Dendritic cell treated with granulocyte-macrophage colony-stimulating factor and Interleukin-4, amounts not matched to agents 40 ng/mL and 50 ng/mL, for 4 days (primary cell): ENCODE measurements around the gene ARL15.
A peak's percentile ranks its signal among the peaks of the same experiment; 100 is the strongest.

Experiments
- H3K27ac Mint-ChIP-seq: one replicate; pipeline ENCODE4 v1.8.0; 2022; ENCODE audit warnings: mild to moderate bottlenecking, mixed read lengths
- H3K27me3 Mint-ChIP-seq: one replicate; pipeline ENCODE4 v1.8.0; 2022; ENCODE audit warnings: mild to moderate bottlenecking, mixed read lengths
- H3K36me3 Mint-ChIP-seq: one replicate; pipeline ENCODE4 v1.8.0; 2022; ENCODE audit warnings: low read depth, mixed read lengths
- H3K4me1 Mint-ChIP-seq: one replicate; pipeline ENCODE4 v1.8.0; 2022; ENCODE audit warnings: low read depth, mixed read lengths
- H3K4me3 Mint-ChIP-seq: one replicate; pipeline ENCODE4 v1.8.0; 2022; ENCODE audit warnings: mild to moderate bottlenecking, moderate library complexity, mixed read lengths
- H3K9me3 Mint-ChIP-seq: one replicate; pipeline ENCODE4 v1.8.0; 2022; ENCODE audit warnings: mixed read lengths
- intact Hi-C: fragments of 100-400 bp; cut with micrococcal nuclease; formaldehyde crosslinking; loops from one replicate; pipeline ENCODE4 v1.15.0; 2022

The ARL15 gene

GRCh38 chr5:54177058-54177457 is 133.3 kb downstream of the ARL15 start:
- intact Hi-C loops: no loop called here
- Mint-ChIP-seq H3K4me1 (peaks cover 19% of the 10 kb centered on the region), H3K36me3 (no peaks in the 10 kb centered on the region), H3K9me3 (no peaks in the 10 kb centered on the region), H3K4me3 (no peak overlapping the region), H3K27ac (no peak overlapping the region), H3K27me3 (no peaks in the 10 kb centered on the region)

GRCh38 chr5:54176066-54176830 is 134.1 kb downstream of the ARL15 start:
- no peaks in the 10 kb centered on the region for H3K27me3 Mint-ChIP-seq
- intact Hi-C loops: no loop called here
- H3K36me3 Mint-ChIP-seq: no peaks in the 10 kb centered on the region

GRCh38 chr5:54173251-54173650 is 137.1 kb downstream of the ARL15 start:
- intact Hi-C loops: no loop called here
- H3K27ac Mint-ChIP-seq: no peak overlapping the region
- no peaks in the 10 kb centered on the region for H3K27me3 Mint-ChIP-seq
- H3K9me3 Mint-ChIP-seq: no peaks in the 10 kb centered on the region
- peaks cover 12% of the 10 kb centered on the region for H3K36me3 Mint-ChIP-seq
- no peak overlapping the region for H3K4me3 Mint-ChIP-seq
- peaks cover 19% of the 10 kb centered on the region for H3K4me1 Mint-ChIP-seq

More at GRCh38 chr5:54176066-54176830, 134.1 kb downstream of the ARL15 start:
- no peaks in the 10 kb centered on the region for H3K9me3 Mint-ChIP-seq
- peaks cover 19% of the 10 kb centered on the region for H3K4me1 Mint-ChIP-seq
- no peak overlapping the region for H3K4me3 Mint-ChIP-seq
- H3K27ac Mint-ChIP-seq: no peak overlapping the region

- peaks cover 22% of the 10 kb centered on the region for H3K36me3 Mint-ChIP-seq
- H3K27ac Mint-ChIP-seq: no peak overlapping the region
- H3K9me3 Mint-ChIP-seq: no peaks in the 10 kb centered on the region
- no peak overlapping the region for H3K4me3 Mint-ChIP-seq
- intact Hi-C loops: no loop called here
- peaks cover 4% of the 10 kb centered on the region for H3K4me1 Mint-ChIP-seq
- no peaks in the 10 kb centered on the region for H3K27me3 Mint-ChIP-seq
These were observed 138.6 kb downstream of the ARL15 start for GRCh38 chr5:54171645-54172384.

GRCh38 chr5:54165687-54166086 is 144.7 kb downstream of the ARL15 start:
- Mint-ChIP-seq H3K4me1 (no peaks in the 10 kb centered on the region), H3K4me3 (no peak overlapping the region), H3K9me3 (no peaks in the 10 kb centered on the region), H3K27ac (no peak overlapping the region), H3K27me3 (no peaks in the 10 kb centered on the region), H3K36me3 (peaks cover 30% of the 10 kb centered on the region)
- intact Hi-C loops: no loop called here

- Mint-ChIP-seq H3K4me1 (no peaks in the 10 kb centered on the region), H3K36me3 (peaks cover 14% of the 10 kb centered on the region), H3K27ac (peak overlapping the region; percentile 1), H3K4me3 (no peak overlapping the region), H3K9me3 (no peaks in the 10 kb centered on the region), H3K27me3 (no peaks in the 10 kb centered on the region)
- intact Hi-C loops: no loop called here
These were observed 148.2 kb downstream of the ARL15 start for GRCh38 chr5:54162184-54162583.

- no peaks in the 10 kb centered on the region for H3K9me3 Mint-ChIP-seq
- H3K27ac Mint-ChIP-seq: no peak overlapping the region
- H3K4me3 Mint-ChIP-seq: no peak overlapping the region
- H3K36me3 Mint-ChIP-seq: peaks cover 6% of the 10 kb centered on the region
- H3K4me1 Mint-ChIP-seq: no peaks in the 10 kb centered on the region
- H3K27me3 Mint-ChIP-seq: no peaks in the 10 kb centered on the region
- intact Hi-C loops: no loop called here
These were observed 150.0 kb downstream of the ARL15 start for GRCh38 chr5:54160329-54160728.

- H3K4me1 Mint-ChIP-seq: no peaks in the 10 kb centered on the region
- H3K36me3 Mint-ChIP-seq: peaks cover 6% of the 10 kb centered on the region
- H3K27me3 Mint-ChIP-seq: no peaks in the 10 kb centered on the region
- H3K4me3 Mint-ChIP-seq: no peak overlapping the region
- H3K9me3 Mint-ChIP-seq: no peaks in the 10 kb centered on the region
- intact Hi-C loops: no loop called here
- no peak overlapping the region for H3K27ac Mint-ChIP-seq
These were observed 150.5 kb downstream of the ARL15 start for GRCh38 chr5:54159893-54160195.

GRCh38 chr5:54159153-54159892 is 151.1 kb downstream of the ARL15 start:
- intact Hi-C loops: no loop called here
- peaks cover 6% of the 10 kb centered on the region for H3K36me3 Mint-ChIP-seq
- H3K4me3 Mint-ChIP-seq: no peak overlapping the region
- H3K4me1 Mint-ChIP-seq: no peaks in the 10 kb centered on the region
- no peaks in the 10 kb centered on the region for H3K9me3 Mint-ChIP-seq
- H3K27ac Mint-ChIP-seq: no peak overlapping the region
- H3K27me3 Mint-ChIP-seq: no peaks in the 10 kb centered on the region

- H3K4me1 Mint-ChIP-seq: peaks cover 12% of the 10 kb centered on the region
These were observed 153.8 kb downstream of the ARL15 start for GRCh38 chr5:54156577-54156976.

GRCh38 chr5:54150841-54151240 is 159.5 kb downstream of the ARL15 start:
- Mint-ChIP-seq H3K27ac (no peak overlapping the region), H3K9me3 (no peaks in the 10 kb centered on the region), H3K27me3 (no peaks in the 10 kb centered on the region), H3K4me1 (peaks cover 12% of the 10 kb centered on the region), H3K4me3 (no peak overlapping the region), H3K36me3 (peaks cover 6% of the 10 kb centered on the region)
- intact Hi-C loops: no loop called here

More at GRCh38 chr5:54156577-54156976, 153.8 kb downstream of the ARL15 start:
- H3K36me3 Mint-ChIP-seq: peaks cover 6% of the 10 kb centered on the region
- no peak overlapping the region for H3K4me3 Mint-ChIP-seq
- H3K27me3 Mint-ChIP-seq: no peaks in the 10 kb centered on the region
- intact Hi-C loops: no loop called here
- no peaks in the 10 kb centered on the region for H3K9me3 Mint-ChIP-seq
- no peak overlapping the region for H3K27ac Mint-ChIP-seq

GRCh38 chr5:54148858-54149257 is 161.5 kb downstream of the ARL15 start:
- peaks cover 12% of the 10 kb centered on the region for H3K4me1 Mint-ChIP-seq
- H3K36me3 Mint-ChIP-seq: peaks cover 6% of the 10 kb centered on the region
- H3K4me3 Mint-ChIP-seq: no peak overlapping the region
- no peaks in the 10 kb centered on the region for H3K27me3 Mint-ChIP-seq
- intact Hi-C loops: no loop called here
- H3K27ac Mint-ChIP-seq: no peak overlapping the region
- no peaks in the 10 kb centered on the region for H3K9me3 Mint-ChIP-seq

GRCh38 chr5:54148067-54148845 is 162.1 kb downstream of the ARL15 start:
- Mint-ChIP-seq H3K9me3 (no peaks in the 10 kb centered on the region), H3K4me1 (peaks cover 12% of the 10 kb centered on the region), H3K36me3 (peaks cover 6% of the 10 kb centered on the region), H3K27ac (no peak overlapping the region), H3K4me3 (no peak overlapping the region), H3K27me3 (no peaks in the 10 kb centered on the region)
- intact Hi-C loops: no loop called here
